KOPT-K1 (cell line): Measurements from ENCODE around the gene RRP1.
"Not testable (repeated sequence)": the region's sequence is repeated elsewhere in the genome, so short reads cannot be mapped to it uniquely, and the experiment has no call there.

ENCODE experiments used
- H3K27ac ChIP-seq: fragments of 200-600 bp; sonication (generic); 2 replicates; pipeline ENCODE4 v1.5.1; 2016; ENCODE audit warnings: antibody characterized with exemption, mild to moderate bottlenecking, low read depth, low read length; ENCODE audit not compliant: poor library complexity, severe bottlenecking
- H3K36me3 ChIP-seq: fragments of 200-600 bp; sonication (generic); 2 replicates; pipeline ENCODE4 v1.5.1; 2017; ENCODE audit warnings: antibody characterized with exemption, mild to moderate bottlenecking, low read length, moderate library complexity; ENCODE audit not compliant: insufficient read depth
- H3K9me3 ChIP-seq: fragments of 200-600 bp; sonication (generic); 2 replicates; pipeline ENCODE4 v1.5.1; 2017; ENCODE audit warnings: antibody characterized with exemption, low read length, mild to moderate bottlenecking; ENCODE audit not compliant: insufficient read depth, poor library complexity, severe bottlenecking

Gene RRP1

DNA sequence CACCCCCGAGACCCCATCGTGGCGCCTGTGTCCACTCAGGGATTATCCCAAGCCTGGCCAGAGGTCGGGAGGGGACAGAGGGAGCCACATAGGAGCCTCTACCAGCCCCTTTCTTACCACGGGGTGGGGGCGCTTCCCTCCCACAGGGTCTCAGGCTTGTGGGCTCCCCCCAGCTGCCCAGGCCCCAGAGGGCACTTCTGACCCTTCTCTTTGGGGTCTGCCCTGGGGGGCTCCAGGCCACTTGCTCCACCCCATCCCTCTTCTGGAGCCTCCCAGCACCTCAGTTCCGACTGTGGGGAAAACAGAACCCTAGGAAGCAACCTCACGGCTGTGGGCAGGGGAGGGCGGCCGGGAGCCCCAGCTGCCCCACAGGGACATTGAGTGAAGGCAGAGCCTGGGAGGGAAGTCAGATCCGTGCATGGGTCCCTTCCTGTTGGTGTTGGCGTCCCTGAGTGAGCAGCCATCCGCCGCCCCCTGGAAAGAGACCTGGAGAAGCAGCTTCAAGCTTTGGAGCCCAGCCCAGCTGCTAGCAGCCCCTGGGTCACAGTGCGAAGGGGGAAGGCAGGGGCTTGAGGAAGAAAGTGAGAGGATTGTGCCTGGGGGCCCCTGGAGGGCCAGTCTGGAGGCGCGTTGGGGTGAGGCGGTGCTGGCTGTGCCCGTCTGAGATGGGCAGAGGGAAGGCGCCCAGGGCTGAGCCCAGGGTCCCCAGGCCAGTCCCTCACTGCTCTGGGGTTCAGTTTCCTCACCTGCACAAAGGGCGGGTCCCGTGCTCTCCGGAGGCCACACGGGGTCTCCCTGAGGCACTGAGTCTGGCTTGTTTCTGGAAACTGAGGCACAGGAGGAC, 22.1 kb downstream of the RRP1 start:
- no peaks in the 10 kb centered on the region for H3K9me3 ChIP-seq

DNA sequence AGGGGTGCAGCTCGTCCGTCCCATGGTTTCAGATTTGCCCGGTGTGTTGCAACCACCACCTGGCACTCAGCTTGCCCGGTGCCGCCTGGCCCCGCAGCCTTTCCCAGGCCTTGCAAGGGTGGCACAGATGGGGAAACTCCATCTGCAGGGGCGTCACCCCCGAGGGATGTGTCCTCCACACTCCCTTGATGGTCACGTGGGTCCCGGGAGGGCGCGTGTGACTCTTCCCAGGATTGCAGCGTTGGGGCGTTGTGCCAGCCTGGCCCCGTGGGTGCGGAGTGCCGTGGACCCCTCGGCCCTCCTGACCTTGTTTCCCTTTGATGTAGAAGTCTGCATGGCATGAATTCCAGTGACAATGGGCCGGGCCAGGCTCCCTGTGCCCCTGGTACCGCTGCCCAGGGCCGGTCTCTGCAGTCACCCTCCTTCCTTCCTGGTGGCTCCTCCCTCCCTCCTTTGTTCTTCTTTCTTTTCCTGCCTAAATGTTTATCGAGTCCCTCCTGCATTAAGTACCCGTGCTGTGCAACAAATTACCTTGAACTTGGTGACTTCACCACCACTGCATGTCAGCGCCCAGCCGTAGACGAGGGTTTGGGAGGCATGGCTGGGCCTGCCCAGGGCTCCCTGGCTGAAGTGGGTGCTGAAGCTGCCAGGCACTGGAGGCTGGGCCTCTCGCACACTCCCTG, 22.9 kb downstream of the RRP1 start:
- no peaks in the 10 kb centered on the region for H3K9me3 ChIP-seq
- H3K27ac ChIP-seq, result no peak overlapping the region
- H3K36me3 ChIP-seq, result no peaks in the 10 kb centered on the region

More for the DNA sequence above, 22.1 kb downstream of the RRP1 start:
- no peak overlapping the region for H3K27ac ChIP-seq
- H3K36me3 ChIP-seq, result peaks cover 3% of the 10 kb centered on the region; the same call in 1 of the 2 replicates

DNA sequence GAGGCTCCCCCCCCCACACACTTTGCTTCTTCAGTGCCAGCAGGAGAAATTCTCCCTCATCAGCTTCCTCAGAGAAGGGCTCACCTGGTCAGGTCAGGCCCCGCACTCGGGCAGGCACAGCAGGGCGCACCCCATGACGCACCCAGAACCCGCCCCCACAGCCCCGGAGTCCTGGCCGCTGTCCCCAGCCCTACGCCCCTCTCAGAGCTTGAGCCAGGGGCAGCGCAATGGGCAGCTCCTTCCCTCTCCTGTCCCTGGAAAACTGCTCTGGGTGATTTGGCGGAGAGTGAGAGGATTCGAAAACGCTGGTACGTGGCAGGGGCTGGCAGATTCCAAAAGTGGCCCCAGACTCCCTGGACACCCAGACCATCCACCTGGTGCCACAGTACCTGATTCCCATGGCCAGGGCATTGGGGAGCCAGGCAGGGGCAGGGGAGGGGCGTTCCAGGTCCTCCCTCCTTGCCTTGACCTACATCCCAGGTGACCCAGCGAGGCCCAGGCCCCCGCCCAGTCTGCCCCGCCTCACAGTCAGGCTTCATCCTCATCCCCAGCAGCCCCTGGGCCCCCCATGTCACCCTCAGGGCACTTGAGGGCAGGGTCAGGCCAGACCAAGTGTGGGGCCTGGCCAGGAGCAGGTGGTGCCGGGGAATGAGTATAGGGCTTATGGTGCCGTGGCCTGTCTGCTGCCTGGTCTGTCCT, 23.7 kb downstream of the RRP1 start:
- Histone ChIP-seq H3K9me3 (no peaks in the 10 kb centered on the region), H3K27ac (no peak overlapping the region), H3K36me3 (no peaks in the 10 kb centered on the region)

DNA sequence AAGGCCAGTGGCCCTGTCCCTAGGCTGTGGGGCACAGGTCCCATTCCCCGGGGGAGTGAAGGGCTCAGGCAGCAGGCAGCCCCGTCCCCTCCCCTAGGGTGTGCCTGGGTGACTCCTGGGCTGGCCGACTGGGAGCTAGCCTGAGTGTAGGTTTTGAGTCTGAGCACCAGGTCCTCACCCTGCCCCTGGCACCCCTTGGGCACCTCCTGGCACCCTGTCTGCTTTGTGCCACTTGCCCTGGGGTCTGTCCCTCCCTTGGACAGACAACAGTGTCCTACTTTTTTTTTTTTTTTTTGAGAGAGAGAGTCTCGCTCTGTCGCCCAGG, 24.2 kb downstream of the RRP1 start:
- no peaks in the 10 kb centered on the region for H3K36me3 ChIP-seq
- H3K27ac ChIP-seq, result no peak overlapping the region
- H3K9me3 ChIP-seq, result no peaks in the 10 kb centered on the region

DNA sequence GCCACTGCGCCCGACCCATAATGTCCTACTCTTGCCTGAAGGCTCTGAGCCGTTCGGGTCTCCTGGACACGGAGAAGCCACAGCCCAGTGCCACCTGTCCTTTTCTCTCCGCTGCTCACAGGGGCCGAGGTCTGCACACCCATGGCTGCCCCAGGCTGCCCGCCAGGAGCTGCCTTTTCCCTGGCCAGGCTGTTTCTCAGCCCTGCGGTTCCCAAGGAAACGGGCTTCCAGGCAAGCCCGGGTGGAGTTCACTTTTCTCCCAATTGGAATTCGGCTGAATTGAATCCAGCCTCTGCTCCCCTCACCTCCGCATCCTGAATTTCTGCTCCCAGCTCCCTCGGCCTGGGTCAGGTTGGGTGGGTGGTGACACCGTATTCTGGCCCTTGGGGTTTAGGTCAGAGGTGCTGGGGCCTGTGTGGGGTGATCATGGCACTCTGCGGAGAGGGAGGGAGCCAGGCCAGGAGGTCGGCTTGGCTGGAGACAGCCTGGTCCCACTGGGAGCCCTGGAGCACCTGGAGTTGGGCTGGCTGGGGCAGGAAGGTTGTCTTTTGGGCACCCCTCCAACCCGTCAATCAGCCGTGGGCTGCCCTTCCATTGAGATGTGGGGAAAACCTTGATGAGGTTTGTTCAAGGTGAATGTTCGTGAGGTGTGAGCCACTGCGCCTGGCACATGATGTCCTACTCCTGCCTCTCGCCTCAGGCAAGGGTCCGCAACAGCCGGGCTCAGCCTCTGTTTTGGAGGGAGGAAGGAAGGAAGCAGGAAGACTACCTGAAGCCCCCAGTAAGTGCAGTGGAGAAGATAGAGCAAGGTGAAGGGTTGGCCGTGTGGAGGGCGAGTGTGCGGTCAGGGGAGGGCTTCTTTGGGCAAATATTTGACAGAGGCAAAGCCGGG, 25.1 kb downstream of the RRP1 start:
- Histone ChIP-seq H3K27ac (no peak overlapping the region), H3K9me3 (no peaks in the 10 kb centered on the region), H3K36me3 (no peaks in the 10 kb centered on the region)

DNA sequence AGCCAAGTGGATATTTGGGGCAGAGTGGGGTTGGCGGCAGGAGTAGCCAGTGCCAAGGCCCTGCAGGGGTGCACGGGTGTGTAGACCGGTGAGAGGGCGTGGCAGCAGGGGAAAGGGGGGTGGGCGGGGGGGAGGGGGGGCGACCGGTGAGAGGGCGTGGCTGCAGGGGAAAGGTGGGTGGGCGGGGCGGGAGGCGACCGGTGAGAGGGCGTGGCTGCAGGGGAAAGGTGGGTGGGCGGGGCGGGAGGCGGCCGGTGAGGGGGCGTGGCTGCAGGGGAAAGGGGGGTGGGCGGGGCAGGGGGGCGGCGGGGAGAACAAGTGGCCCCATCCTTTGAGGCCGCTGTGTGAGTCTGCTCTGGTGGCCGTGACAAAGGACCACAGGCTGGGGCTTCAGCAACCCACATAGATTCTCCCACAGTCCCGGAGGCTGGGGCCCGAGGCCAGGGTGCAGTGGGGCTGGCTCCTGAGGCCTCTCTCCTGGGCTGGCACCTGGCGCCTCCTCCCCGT, 25.8 kb downstream of the RRP1 start:
- H3K9me3 ChIP-seq, result no peaks in the 10 kb centered on the region
- no peak overlapping the region for H3K27ac ChIP-seq
- no peaks in the 10 kb centered on the region for H3K36me3 ChIP-seq

DNA sequence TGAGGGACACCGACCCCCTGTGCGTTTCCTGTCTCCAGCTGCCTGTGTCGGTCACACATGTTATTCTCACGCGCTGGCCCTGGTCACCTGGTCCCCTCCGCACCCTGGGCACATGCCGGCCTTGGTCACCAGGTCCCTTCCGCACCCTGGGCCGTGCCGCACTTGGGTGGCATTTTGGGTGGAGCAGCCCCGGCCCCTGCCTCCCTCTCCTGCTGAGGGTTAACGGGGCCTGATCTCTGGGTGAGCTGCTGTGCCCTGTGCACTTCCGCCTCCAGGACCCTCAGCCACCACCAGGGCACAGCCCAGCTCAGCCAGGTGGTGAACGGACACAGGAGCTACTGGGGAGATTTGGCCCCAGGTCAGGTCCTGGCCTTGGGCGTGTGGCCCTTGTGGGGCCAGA, 26.6 kb downstream of the RRP1 start:
- H3K9me3 ChIP-seq, result no peaks in the 10 kb centered on the region
- H3K27ac ChIP-seq, result no peak overlapping the region
- H3K36me3 ChIP-seq, result no peaks in the 10 kb centered on the region

DNA sequence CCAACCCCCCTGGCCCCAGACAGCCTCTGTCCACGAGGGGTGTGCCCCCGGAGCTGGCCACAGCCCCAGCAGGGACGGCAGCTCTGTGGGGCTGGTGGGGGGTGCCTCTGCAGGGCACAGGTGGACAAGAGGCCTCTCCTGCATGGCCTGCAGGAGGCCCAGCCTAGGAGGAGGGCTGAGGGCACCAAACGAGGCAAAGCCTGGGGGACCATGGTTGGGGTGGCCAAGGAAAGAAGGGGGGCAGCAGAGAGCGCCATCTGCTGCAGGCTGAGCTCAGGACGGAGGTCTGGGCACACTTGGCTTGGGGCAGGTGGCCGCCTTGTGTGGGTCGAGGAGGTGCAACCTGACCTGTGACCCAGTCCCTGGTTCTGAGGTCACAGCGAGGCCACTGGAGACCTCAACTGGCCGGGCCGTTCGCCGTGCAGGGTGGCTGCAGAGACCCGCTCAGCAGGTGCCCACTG, 27.3 kb downstream of the RRP1 start:
- Histone ChIP-seq H3K27ac (no peak overlapping the region), H3K36me3 (no peaks in the 10 kb centered on the region), H3K9me3 (no peaks in the 10 kb centered on the region)

DNA sequence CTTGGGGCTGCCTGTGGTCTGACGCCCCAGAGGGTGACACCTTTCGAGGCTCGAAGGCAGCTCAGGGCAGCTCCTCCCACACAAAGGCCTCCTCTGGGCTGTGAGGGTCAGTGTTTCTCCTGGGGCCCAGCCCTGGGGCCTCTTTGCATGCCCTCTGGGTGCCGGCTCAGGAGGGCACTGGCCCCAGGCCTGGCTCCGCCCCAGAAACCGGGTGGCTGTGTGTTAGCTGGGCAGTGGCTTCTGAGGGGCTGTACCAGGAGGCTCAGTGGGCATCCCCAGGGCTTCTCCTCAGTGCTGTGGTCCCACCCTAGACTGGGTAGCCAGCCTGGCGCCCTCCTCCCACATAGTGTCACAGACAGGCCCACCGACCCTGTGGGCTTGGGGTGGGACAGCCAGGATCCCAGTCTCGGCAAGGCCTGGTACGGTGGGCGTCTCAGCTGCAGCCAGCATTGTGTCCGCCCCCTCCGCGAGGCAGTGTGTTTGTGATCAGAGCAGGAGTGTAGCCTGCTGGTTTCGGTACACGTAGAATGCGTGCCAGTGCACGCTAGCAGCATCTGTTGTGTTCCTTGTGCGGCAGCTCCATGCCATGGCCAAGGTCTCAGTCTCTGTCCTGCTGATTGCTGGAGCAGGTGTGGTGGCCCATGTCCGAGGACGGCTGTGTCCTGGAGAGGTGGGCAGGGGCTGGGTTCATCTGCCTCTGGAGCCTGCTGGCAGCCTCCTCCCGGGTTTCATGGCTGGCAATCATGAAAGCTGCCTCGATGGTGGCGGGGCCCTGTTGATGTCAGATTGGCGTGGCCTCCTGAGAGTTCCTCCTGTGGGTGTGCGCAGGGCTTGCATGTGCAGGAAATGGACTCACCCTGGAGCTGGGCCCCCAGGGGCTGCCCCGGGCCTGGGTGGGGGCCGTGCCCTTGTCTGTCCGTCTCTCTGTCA, 28.0 kb downstream of the RRP1 start:
- no peak overlapping the region for H3K27ac ChIP-seq
- H3K36me3 ChIP-seq, result no peaks in the 10 kb centered on the region
- H3K9me3 ChIP-seq, result no peaks in the 10 kb centered on the region

DNA sequence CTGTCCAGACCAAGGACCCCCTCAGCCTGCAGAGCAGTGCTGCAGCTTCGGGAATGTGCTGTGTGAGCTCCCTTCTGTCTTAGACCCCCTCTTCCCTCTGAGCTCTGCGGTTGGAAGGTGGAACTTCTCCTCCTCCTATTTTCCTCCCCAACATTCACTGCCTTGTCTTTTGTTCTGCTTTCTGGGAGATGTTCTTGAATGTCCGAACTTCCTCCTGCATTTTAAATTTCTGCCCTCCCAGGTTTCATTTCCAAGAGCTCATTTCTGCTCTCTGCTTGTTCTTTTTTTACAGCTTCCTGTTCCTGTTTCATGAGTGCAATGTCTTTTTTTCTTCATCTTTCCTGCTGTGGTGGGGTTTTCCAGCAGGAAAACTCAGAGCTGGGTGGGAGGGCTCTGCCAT, 29.3 kb downstream of the RRP1 start:
- Histone ChIP-seq H3K36me3 (no peaks in the 10 kb centered on the region), H3K27ac (no peak overlapping the region), H3K9me3 (no peaks in the 10 kb centered on the region)

DNA sequence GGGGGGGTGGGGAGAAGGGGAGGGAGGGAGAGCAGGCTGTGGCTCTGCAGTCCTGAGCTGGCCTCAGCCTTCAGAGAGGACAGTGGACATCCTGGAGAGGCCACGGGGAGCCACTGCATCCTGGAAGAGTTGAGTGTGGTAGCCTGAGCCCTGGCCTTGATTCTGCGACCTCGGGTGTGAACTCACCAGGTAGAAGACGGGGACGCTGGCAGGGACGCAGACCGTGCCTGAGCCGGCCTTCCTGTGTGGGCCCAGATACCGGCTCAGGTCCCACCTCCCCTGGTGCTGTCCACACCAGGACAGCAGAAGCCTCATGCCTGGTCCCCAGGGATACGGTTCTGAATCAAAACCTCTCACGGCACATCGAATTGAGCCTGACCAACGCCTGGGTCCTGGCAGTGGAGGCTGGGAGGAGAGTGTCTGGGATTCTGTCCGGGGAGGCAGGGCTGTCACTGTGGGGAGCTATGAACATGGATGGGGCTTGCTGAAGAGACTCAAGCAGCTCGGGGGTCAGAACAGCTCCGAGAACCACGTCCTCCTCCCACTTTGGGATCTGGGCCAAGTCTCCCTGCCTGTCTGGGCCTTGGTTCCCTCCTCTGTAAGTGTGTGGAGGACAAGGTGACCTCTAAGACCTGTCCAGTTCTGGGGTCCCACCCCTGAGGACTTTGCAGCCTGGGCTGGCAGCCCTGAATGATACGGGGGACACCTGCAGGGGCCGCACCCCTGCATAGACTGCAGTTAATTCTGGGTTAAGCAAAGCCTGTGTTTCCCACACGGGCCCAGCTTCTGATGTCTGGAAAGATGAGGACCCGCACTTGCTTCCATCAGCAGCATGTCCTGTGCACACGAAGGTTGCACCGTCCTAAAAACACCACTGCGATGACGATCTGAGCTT, 30.4 kb downstream of the RRP1 start:
- no peak overlapping the region for H3K27ac ChIP-seq
- no peaks in the 10 kb centered on the region for H3K9me3 ChIP-seq
- no peaks in the 10 kb centered on the region for H3K36me3 ChIP-seq

DNA sequence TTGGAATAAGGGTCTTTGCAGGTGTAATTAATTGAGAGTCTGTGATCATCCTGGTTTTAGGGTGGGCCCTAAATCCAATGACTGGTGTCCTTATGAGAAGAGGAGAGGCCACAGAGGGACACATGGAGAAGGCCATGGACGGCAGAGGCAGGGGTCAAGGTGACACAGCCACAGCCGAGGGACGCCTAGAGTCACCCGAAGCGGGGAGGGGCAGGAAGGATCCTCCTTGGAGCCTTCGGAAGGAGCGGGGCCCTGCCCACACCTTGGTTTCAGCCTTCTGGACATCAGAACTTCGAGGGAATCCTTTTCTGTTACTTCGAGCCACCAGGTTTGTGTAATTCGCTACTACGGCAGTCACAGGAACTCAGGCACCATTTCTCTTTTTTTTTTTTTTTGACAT, 31.1 kb downstream of the RRP1 start:
- no peaks in the 10 kb centered on the region for H3K9me3 ChIP-seq
- H3K36me3 ChIP-seq, result no peaks in the 10 kb centered on the region
- no peak overlapping the region for H3K27ac ChIP-seq

DNA sequence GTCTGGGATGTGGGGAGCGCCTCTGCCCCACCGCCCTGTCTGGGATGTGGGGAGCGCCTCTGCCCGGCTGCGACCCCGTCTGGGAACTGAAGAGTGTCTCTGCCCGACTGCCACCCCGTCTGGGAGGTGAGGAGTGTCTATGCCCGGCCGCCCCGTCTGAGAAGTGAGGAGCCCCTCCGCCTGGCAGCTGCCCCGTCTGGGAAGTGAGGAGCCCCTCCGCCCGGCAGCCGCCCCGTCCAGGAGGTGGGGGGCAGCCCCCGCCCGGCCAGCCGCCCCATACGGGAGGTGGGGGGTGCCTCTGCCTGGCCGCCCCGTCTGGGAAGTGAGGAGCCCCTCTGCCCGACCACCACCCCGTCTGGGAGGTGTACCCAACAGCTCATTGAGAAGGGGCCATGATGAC, 32.8 kb downstream of the RRP1 start:
- H3K27ac ChIP-seq, H3K36me3 ChIP-seq, H3K9me3 ChIP-seq: not testable (repeated sequence)
